Activated CD8-positive, alpha-beta T cell treated with anti-CD3 and anti-CD28 coated beads for 36 hours (primary cell): ENCODE results near the gene TMUB1. TPM values are rescaled to one million over a fixed set of nuclear protein-coding genes. Genes with fewer than 3 reads are reported as not detected.

Experiments
- ATAC-seq: fragments of 200-7000 bp; cut with Tn5 transposase; one replicate; pipeline ENCODE4 v1.10.0; 2021; ENCODE audit warnings: mild to moderate bottlenecking, moderate library complexity
- CTCF ChIA-PET: fragments of 350-600 bp; sonication (Branson Sonifier 250); formaldehyde crosslinking; loops from one replicate; lab custom pipeline; 2021; ENCODE audit warnings: antibody characterized with exemption; lab: Charles Lee
- POLR2A ChIA-PET: fragments of 350-600 bp; sonication (Branson Sonifier 250); formaldehyde crosslinking; loops from one replicate; lab custom pipeline; 2021; ENCODE audit warnings: antibody characterized with exemption; lab: Charles Lee
- DNase-seq: peaks from one replicate; pipeline ENCODE4 v3.0.0-alpha.2; 2020
- H3K27ac Mint-ChIP-seq: one replicate; pipeline ENCODE4 v1.8.0; 2021; ENCODE audit warnings: mild to moderate bottlenecking, mixed read lengths
- H3K27me3 Mint-ChIP-seq: one replicate; pipeline ENCODE4 v1.8.0; 2021; ENCODE audit warnings: mixed read lengths
- H3K36me3 Mint-ChIP-seq: one replicate; pipeline ENCODE4 v1.8.0; 2021; ENCODE audit warnings: low read depth, mixed read lengths
- H3K4me1 Mint-ChIP-seq: one replicate; pipeline ENCODE4 v1.8.0; 2021; ENCODE audit warnings: low read depth, mixed read lengths
- H3K4me3 Mint-ChIP-seq: one replicate; pipeline ENCODE4 v1.8.0; 2021; ENCODE audit warnings: mild to moderate bottlenecking, moderate library complexity, mixed read lengths
- H3K9me3 Mint-ChIP-seq: one replicate; pipeline ENCODE4 v1.8.0; 2021; ENCODE audit warnings: mixed read lengths
- CTCF ChIP-seq: fragments of 200-600 bp; IDR thresholded peaks from one replicate; pipeline ENCODE4 v1.8.0; 2022; ENCODE audit warnings: antibody characterized with exemption, mild to moderate bottlenecking
- intact Hi-C: fragments of 100-400 bp; cut with micrococcal nuclease; formaldehyde crosslinking; loops from one replicate; pipeline ENCODE4 v1.10.0; 2022
- total RNA-seq, 2 experiments: library from RNA; stranded (reverse); gene quantifications; one replicate each; pipeline ENCODE4 v1.2.3, GENCODE V29; 2021

The TMUB1 gene
- total RNA-seq, 2 experiments from 2014 or later = 59.7 to 64.2 TPM

- Mint-ChIP-seq H3K4me3 (no peak overlapping the region), H3K4me1 (peaks cover 4% of the 10 kb centered on the region), H3K27me3 (peaks cover 3% of the 10 kb centered on the region), H3K36me3 (no peaks in the 10 kb centered on the region), H3K27ac (no peak overlapping the region), H3K9me3 (no peaks in the 10 kb centered on the region)
- intact Hi-C loops = no loop called here
- POLR2A ChIA-PET = interaction anchor here (0.6 kb wide), 1 partner anchor 9 kb away, joined by 3 read pairs; no protein-coding TSS in a partner anchor
- no peak for TF ChIP-seq CTCF
- ATAC-seq = no peak
- DNase-seq = no peak
- CTCF ChIA-PET = interaction anchor here (1.0 to 2.8 kb wide), 4 partner anchors 14 to 30 kb away, joined by 3 to 15 read pairs (median 4); no protein-coding TSS in a partner anchor
These were observed 10.5 kb upstream of the TMUB1 start for GRCh38 chr7:151093748-151094147.

- no peak overlapping the region for H3K4me3 Mint-ChIP-seq
- no peak overlapping the region for H3K27ac Mint-ChIP-seq
- no peak for TF ChIP-seq CTCF
- no peaks in the 10 kb centered on the region for H3K9me3 Mint-ChIP-seq
- CTCF ChIA-PET = interaction anchor here (1.0 to 3.7 kb wide), 4 partner anchors 12 to 32 kb away, joined by 3 to 25 read pairs (median 6); no protein-coding TSS in a partner anchor
- H3K27me3 Mint-ChIP-seq = peaks cover 8% of the 10 kb centered on the region
- no peaks in the 10 kb centered on the region for H3K36me3 Mint-ChIP-seq
- POLR2A ChIA-PET = no interaction called here
- H3K4me1 Mint-ChIP-seq = peaks cover 13% of the 10 kb centered on the region
- intact Hi-C loops = no loop called here
- ATAC-seq = no peak
- DNase-seq = no peak
These were observed 8.7 kb upstream of the TMUB1 start for GRCh38 chr7:151091988-151092387.

- CTCF ChIA-PET = interaction anchor here (0.6 to 3.7 kb wide), 6 partner anchors 16 to 447 kb away, joined by 3 to 25 read pairs (median 4); partner anchors contain the start of gene ABCB8
- Mint-ChIP-seq H3K4me3 (no peak overlapping the region), H3K9me3 (no peaks in the 10 kb centered on the region), H3K36me3 (no peaks in the 10 kb centered on the region), H3K27me3 (peaks cover 9% of the 10 kb centered on the region), H3K27ac (no peak overlapping the region), H3K4me1 (peaks cover 13% of the 10 kb centered on the region)
- POLR2A ChIA-PET = interaction anchor here (1.1 kb wide), 1 partner anchor 14 kb away, joined by 3 read pairs; no protein-coding TSS in a partner anchor
- peak; percentile 47 for TF ChIP-seq CTCF
- peak; percentile 53 for DNase-seq
- intact Hi-C loops = no loop called here
- no peak for ATAC-seq
These were observed 8.1 kb upstream of the TMUB1 start for GRCh38 chr7:151091431-151091830.

- no peak for TF ChIP-seq CTCF
- ChIA-PET CTCF (interaction anchor here (0.6 to 3.7 kb wide), 7 partner anchors 11 to 448 kb away, joined by 3 to 25 read pairs (median 3); partner anchors contain the start of genes ABCB8 and FASTK), POLR2A (interaction anchor here (1.1 kb wide), 1 partner anchor 13 kb away, joined by 3 read pairs; no protein-coding TSS in a partner anchor)
- no peak for ATAC-seq
- no peaks in the 10 kb centered on the region for H3K36me3 Mint-ChIP-seq
- no peak for DNase-seq
- no peak overlapping the region for H3K4me3 Mint-ChIP-seq
- peaks cover 13% of the 10 kb centered on the region for H3K4me1 Mint-ChIP-seq
- H3K9me3 Mint-ChIP-seq = no peaks in the 10 kb centered on the region
- intact Hi-C loops = no loop called here
- H3K27me3 Mint-ChIP-seq = peaks cover 9% of the 10 kb centered on the region
- H3K27ac Mint-ChIP-seq = no peak overlapping the region
These were observed 7.7 kb upstream of the TMUB1 start for GRCh38 chr7:151091003-151091402.
